NCI-H1417 treated with DMSO at 0.1 percent for 48 hours (cell line): ENCODE results near the gene C16orf92.
"Not testable (repeated sequence)": the region's sequence is repeated elsewhere in the genome, so short reads cannot be mapped to it uniquely, and the experiment has no call there.

Experiments
- DNase-seq: peaks from one replicate; lab custom pipeline; 2025; lab: John Stamatoyannopoulos, UW

C16orf92 gene

DNA sequence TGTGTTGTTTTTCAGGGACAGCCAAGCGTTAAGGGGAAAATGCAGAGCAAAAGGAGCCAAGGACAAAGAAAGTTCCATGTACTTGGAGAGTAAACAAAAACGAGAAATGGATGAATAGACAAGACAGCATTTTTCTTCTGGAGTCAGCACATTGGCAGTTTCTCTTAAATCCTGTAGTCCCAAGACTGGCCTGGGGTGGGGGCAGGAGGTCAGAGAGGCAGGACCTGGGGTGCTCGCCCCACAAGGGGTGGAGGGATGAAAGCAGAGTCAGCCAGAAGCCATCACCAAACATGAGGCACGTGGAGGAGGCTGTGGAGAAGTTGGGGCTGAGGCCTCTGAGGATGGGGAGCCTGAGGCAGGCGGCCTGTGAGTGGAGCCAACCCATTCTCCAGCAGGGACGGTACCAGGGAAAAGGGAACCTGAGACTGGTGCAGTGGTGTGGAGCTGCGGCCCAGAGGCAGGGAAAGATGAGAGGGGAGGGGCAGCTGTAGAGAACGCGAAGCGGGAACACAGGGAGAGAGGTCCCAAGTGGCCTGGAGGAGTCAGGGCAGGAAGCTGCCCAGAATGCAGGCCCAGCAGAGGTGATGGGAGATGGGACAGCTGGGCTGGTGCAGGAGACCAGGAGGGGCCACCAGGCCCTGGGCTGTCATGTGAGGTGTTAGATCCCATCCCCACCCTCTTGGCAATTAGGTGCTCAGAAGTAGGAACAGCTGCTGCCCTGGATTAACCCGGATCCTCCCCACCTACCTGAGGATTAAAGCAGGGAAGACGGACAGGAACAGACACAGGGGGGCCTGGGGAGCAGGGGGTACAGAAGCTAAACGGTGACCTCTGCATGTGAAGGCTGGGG lies 4.8 kb downstream of the C16orf92 start:
- DNase-seq, result no peak

- DNase-seq, result no peak
Observed at GRCh38 chr16:30028438-30029076, 5.6 kb downstream of the C16orf92 start.

DNA sequence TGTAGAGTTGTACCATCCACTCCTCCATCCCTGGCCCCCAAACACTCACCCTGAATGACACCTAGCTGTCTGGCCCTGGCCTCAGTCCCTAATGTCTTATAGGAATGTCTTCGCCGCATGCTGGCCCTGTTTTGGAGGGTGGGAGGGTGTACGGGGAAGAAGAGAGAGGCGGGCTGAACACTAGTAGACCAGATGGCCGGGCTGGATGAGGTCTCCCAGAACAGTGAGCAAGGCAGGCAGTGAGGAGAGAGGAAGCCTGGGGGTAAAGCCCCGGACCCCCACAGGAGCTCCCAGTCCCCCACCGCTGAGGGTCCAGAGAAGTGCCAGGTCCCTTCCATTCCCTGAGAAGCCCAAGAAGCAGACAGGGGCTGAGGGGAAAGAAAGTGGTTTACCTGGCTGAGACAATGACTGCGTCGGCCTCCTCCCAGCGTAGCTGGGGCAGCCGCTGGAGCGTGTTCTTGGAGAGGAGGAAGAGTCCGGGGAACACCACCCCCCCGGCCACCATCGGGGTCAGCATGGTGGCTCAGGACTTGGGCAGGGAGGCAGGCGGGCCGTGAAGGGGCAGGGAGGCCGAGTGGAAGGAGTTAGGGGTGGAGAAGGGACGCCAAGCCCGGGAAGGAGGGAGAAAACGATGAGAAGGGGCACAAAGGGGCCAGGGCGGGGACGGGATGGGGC lies 7.2 kb downstream of the C16orf92 start:
- DNase-seq, result no peak

GRCh38 chr16:30030841-30031413 lies 7.9 kb downstream of the C16orf92 start, which contains the start of gene TLCD3B:
Gene TLCD3B, minus strand, starts transcription at chr16:30031271. Its CDS starts 744 bp downstream, at chr16:30030527.
- no peak for DNase-seq

GRCh38 chr16:30031477-30031918 lies 8.5 kb downstream of the C16orf92 start:
- no peak for DNase-seq

DNA sequence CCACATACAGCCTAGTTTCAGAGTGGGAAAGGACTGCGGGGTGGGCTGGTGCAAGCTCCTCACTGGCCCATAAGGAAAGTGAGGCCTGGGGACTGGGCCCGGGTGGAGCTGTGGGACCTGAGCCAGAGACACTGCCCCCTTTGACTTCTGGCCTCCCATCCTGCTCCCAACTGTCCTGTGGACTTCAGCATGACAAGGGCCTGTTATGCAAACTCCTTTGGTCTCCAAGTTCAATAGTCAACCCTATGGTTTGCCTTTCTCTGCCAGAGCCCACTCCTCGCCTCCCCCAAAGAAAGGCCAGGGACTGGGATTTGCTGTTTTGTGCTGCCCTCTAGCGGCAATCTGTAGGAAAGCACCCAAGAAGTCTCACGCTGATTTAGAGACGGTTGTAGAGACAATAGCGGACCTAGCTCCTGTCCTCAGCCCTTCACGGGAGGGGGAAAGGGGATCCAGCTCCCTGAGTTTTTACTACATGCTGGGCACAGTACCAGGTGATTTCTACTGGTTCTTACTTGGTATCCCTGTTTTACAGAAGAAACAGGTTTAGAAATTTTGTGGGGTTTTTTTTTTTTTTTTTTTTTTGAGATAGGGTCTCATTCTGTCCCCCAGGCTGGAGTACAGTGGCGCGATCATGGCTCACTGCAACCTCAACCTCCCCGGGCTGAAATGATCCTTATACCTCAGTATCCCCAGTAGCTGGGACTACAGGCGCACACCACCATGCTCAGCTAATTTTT lies 9.3 kb downstream of the C16orf92 start:
- DNase-seq, result no peak

DNA sequence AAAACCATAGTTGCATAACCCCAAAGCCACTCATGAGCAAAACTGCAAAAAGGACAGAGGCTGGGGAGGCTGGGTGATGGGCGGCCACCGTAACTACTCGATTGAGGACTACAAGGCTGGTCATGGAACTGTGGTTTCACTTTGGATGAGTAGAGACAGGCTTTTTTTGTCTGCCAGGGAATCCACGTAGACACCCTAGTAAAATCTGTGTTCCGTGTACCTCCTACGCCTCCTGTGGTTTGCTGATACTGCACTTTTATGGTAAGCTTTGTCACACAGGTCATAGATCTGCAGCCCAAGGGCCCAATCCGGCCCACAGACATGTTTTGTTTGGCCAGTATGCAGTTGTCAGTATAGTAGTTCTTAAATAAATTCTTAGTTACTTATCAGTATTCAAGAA lies 10.3 kb downstream of the C16orf92 start:
- no peak for DNase-seq

GRCh38 chr16:30040221-30040620 lies 17.2 kb downstream of the C16orf92 start:
- no peak for DNase-seq

DNA sequence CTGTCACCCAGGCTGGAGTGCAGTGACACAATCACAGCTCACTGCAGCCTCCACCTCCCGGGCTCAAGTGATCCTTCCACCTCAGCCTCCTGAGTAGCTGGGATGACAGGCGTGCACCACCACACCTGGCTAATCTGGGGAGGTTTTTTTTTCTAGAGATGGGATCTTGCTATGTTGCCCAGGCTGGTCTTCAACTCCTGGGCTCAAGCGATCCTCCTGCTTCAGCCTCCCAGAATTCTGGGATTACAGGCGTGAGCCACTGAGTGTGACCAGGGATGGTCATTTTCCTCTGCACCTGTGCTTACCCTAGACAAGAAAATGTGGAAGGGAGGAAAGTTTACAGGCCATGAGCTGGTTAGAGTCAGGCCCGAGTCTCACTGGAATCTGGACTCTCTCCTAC lies 17.7 kb downstream of the C16orf92 start:
- not testable (repeated sequence) for DNase-seq

GRCh38 chr16:30041841-30042240 lies 18.8 kb downstream of the C16orf92 start:
- DNase-seq, result no peak

- no peak for DNase-seq
Observed at GRCh38 chr16:30046178-30046577, 23.2 kb downstream of the C16orf92 start.

- no peak for DNase-seq
Observed at GRCh38 chr16:30046588-30046987, 23.6 kb downstream of the C16orf92 start.

DNA sequence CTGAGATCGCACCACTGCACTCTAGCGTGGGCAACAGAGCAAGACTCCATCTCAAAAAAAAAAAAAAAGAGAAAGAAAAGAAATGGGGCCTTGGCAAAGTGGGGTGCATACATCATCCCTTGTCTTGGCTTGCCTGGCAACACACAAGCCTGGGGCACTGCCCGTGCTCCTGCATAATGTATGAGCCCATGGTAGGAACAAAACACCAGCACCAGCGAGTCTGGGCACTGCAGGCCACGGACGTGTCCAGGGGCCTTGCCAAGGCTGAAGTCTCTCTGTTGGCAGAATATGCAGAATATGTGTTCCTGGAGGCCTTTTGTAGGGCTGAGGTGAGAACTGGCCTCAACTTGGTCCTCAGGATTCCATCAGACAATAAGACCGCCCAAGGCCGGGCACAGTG lies 26.9 kb downstream of the C16orf92 start:
- DNase-seq, result no peak

- no peak for DNase-seq
Observed at GRCh38 chr16:30051518-30051917, 28.5 kb downstream of the C16orf92 start.

GRCh38 chr16:30052671-30053372 lies 29.8 kb downstream of the C16orf92 start:
- DNase-seq, result peak; percentile 87

DNA sequence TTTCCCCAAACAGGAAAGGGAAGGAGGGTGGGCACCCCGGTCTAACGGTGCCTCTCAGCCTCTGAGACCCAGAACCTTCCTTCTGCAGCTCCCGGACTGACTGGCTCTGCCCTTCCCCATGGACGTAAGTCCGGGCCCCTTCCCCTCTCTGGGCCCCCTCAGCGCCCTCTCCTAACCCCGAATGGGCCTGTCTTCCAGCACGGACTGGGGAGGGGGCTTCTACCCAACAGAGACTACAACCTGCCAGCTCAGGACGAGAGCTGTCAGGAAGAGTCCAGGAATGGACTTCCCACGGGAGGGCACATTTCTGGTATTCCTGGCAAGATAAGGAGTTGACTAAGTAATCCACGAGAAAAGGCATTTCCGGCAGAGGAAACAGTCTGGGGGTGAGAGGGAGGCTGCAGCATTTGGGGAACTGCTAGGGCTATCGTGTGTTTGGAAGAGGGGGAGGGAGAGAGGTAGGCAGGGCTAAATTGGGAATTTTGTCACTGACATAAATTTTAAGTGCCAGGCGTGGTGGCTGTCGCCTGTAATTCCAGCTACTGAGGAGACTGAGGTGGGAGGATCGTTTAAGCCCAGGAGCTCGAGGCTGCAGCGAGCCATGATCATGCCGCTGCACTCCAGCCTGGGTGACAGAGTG lies 30.5 kb downstream of the C16orf92 start:
- DNase-seq, result peak; percentile 28

DNA sequence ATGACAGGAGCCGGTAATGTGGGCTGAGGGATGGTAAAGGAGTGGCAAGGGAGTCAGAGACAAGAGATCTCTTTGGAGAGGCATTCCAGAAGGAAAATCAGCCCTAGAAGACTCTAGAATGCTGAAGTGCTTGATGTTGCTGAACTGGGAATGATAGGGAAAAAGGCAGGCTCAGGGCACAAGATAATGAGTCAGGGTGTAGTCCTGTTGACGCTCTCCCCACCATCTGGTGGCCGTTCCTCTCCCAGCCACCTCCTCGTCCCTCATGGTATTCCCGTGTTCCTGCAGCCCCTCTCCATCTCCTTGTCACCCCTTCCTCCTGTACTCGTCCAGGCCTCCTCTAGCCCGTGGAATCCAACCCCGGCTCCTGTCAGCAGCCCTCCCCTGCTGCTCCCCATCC lies 31.5 kb downstream of the C16orf92 start:
- DNase-seq, result no peak

DNA sequence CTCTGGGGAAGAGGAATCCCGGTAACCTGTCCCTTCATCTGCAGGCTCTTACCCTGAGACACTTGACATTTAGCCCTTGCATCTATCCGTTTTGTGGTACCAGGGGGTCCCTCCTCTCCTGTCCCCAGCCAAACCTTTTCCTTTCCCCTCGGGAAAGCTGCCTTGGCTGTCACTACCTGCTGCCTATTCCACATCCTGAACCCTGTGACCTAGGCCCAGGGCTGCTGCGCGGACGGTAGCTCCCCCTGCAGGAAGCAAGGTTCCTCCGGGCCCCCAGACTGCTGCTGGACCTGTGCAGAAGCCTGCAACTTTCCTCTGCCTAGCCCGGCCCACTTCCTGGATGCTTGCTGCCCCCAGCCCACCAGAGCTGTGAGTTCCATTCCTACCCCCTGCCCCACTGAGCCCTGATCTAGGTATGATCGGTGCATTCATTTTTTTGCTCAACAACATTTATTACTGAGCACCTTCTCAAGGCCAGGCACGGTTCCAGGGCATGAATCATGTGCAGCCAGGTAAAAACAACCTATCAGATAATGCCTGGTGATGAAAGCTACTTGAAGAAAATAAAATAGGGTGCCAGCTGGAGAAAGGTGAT lies 32.1 kb downstream of the C16orf92 start:
- DNase-seq, result no peak

DNA sequence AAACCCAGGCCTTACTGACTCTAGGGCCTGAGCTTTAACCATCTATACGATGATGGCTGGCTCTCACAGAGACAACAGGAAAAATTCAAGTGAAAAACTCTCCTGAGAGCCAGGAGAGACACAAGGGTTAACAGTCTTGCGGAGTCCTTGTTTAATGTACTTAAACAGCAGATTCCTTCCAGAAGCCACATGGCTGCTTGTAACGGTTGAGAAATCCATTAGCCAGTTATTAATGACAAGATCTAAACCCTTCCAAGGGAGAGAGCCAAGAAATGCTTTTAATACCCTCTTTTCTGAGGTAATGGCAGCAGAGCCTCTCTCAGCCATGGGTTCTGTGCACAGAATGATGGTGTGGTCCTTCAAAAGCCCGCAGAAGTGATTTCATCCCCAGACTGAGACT lies 37.3 kb downstream of the C16orf92 start:
- DNase-seq, result no peak
